ENCODE results near the gene CREBBP.

Gene CREBBP

DNA sequence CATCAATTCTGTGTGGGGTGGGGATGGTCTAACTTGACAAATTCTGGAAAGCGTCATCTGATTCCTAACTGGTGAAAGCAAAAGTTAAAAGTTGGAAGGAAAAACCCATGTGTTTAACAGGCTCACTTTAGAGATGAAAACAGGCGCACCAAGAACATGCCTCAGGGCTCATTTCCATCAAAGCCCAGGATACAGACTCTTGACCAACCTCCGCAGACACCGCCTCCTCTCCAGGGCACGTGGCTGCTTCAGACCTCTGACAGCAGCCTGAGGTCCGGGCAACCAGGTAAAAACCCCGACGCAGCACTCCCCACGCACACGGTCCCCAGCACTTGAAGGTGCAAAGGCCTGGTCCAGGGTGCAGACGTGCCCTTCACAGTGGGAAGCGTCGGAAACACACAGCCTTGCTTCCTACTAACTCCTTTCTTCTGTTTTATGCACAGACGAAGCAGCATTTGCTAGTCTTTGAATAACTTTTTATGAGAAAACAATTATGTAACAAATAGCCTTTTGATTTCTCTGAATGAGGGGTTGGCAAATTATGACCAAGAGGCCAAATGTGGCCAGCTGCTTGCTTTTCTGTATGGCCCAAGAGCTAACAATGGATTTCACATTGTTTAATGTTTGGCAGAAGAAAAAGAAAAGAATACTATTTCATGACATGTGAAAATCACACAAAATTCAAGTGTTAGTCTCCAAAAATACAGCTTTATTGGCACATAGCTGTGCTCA lies 119.0 kb downstream of the CREBBP start:
- DNase-seq: no peak

DNA sequence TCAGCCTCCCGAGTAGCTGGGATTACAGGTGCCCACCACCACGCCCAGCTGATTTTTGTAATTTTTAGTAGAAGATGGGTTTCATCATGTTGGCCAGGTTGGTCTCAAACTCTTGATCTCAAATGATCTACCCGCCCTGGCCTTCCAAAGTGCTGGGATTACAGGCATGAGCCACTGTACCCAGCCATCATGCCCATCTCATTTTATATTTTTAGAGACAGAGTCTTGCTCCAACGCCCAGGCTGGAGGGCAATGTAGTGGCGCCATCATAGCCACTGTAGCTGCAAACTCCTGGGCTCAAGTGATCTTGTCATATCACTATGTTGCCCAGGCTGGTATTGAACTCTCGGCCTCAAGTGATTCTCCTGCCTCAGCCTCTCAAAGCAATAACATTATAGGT lies 120.0 kb downstream of the CREBBP start:
- DNase-seq: no peak

DNA sequence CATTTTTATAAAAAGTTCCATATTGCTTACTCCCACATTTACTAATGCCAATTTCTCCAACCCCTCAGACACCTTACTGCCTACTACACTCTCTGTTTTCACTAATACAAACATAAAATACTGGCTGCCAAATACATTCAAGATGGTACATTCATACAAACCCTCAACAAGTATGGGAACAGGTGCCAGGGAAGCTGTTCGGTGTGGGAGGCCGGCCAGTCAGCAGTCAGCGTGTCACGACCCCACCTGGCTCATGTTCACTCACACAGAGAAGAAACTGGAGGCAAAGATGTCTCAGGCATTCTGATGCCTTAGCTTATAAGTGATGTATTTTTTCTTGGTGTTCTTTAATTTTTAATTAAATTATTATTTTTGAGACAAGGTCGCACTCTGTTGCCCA lies 120.8 kb downstream of the CREBBP start:
- no peak for DNase-seq

DNA sequence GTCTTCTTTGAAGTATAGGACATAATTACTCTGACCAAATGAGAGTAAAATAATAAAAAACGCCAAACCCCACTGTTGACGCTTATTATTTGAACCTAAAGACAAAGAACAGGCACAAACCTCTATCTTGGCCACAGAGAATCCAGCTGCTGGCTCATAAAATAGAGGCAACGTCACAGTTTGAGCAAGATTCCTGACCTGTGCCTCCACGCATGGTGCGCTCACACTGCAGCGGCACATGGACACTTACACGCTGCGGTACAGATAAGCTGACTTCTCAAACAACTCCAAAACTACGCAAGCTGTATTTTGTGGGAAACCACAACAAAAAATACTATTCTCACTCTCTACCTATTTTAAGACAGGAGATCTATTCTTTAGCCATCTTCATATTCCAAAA lies 124.4 kb downstream of the CREBBP start:
- no peak for DNase-seq

DNA sequence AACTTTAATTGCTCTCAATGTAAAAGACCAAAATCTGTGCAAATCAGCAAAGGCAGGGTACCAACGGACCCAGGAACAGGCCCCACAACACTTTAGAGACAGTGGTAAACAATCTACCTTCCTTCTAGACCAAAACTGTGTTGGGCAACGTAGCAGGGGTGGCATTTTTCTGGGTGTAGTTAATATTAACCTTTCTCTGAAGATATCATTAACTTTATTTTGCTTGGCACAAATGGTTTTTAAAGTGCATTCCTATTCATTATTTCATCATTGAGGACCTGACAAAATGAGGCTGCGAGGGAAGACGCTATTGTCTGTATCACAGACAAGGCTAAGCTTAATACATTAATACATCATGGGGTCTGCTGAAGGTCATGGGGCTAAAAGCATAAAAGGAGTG lies 125.3 kb downstream of the CREBBP start:
- DNase-seq: no peak

DNA sequence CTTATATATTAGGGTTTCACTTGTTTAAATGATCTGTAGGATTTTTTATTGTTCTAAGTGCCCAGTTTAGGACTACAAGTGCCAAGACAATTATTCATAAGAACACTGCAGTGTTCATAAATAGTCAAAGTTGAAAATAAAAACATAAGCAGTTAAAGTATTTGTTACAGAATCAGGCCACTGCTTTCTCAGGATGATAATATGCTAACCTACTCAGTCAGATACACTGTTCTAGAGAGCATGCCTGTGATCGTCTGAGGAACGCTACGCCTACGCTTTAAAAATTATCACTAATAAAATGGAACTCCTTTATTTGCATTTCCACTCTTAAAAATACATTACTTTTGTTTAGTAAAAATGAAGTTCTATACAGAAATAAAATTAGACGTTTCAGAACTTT lies 125.7 kb downstream of the CREBBP start:
- DNase-seq: no peak

DNA sequence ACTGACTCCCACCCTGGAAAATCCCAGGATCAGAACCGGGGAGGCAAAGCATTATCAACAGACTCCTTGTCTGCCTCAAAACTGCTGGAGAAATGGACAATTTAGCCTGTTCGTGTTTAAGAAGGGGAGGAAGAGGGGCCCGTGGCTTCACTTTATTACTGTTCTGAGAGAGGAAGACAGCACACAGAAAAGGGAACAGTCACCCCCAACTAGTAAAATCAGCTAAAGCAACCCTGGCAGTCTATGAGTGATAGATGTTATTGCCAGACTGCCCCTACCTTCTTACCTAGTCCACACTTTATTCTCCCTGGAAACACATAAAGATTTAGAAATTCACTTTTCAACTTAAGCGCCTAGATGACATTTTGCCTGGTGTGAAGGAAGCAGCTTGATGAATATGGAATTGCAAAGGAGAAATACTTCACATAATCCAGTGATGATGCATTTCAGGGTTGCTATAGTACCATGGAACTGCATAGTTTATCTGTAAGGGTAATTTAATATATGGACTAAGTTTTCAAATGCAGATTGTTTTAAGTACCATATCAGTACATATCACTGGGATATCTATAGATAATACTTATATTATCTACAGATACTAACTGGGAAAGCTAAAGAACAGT lies 126.3 kb downstream of the CREBBP start:
- DNase-seq: peak; percentile 45

DNA sequence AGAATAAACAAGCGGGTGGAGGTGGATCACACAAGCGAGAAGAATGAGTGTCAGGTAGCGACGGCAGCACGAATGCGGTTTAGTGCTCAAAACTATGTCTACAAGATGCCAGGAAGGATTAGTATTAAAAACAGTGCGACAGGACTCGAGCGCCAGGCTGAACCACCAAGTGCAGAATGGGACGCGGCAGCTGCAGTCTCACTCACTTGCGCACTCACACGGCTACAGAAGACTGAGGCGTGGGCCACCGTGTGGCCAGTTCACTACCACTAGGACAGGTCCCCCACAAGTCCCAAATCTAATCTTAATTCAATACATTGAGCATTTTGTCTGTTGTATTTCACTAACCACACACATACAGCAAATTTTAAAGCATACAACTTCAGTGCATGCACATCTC lies 127.5 kb downstream of the CREBBP start:
- DNase-seq: no peak

DNA sequence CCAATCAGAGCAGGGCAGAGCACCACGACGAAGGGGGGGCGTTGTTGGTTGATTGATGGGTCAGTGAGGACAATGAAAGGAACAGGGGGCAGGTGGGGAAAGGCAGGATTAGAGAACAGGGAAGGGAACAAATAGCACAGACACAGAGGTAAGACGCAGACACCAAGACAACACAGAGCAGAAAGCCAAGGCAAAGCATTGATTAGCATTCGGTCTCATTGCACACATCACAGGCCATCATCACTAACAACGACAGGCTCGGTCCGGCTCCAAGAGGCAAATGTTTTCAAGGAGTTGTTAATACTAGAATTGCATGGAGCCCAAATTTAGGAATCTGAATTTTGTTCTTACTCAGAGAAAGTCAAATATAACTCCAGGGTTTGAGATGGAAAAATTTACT lies 128.6 kb downstream of the CREBBP start:
- DNase-seq: no peak

DNA sequence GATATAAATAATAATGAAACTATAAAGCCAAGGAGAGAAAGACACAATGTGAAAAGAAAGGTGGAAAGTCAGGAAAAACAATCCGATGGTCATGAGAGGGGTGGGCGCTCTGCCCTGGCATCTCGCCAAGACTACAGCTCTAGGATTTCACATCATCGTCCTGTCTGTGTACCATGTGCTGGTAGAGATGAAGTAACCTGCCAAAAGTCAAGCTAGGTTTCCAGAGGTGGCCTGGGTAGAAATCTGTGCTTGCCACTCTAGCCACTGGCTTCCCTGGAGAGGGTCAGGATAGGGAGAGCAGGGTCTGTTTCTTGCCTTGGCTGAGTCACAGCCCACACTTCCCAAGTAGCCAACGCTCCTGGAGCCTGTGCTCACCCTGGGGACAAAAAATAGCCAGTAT lies 132.2 kb downstream of the CREBBP start:
- no peak for DNase-seq

DNA sequence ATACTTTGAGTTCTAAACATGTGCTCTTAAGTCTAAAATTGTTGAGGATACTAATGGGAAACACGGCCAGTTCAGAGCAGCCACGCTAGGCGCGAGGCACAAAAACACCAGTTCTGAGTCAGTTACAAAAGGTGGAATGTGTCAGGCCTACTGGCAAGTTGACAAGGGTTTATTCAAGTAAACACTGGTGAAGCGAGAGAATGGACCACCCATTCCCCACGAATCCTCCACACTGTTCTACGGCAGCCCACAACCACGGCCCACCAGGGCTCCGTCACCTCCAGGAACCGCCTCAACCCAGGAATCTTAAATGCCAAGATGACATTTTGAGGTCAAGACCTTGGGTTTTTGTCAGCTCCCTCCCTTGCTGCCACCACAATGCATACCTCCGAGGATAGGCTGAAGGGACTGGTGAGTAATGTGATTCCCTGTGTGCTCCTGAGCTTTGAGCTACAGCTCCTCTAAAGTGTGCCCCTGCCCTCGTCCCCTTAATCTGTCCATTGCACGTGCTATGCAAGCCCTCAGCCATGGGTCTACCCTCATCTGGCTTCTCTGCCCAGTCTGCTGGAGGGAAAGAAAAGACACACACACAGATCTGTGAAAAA lies 134.7 kb downstream of the CREBBP start:
- peak; percentile 28 for DNase-seq

DNA sequence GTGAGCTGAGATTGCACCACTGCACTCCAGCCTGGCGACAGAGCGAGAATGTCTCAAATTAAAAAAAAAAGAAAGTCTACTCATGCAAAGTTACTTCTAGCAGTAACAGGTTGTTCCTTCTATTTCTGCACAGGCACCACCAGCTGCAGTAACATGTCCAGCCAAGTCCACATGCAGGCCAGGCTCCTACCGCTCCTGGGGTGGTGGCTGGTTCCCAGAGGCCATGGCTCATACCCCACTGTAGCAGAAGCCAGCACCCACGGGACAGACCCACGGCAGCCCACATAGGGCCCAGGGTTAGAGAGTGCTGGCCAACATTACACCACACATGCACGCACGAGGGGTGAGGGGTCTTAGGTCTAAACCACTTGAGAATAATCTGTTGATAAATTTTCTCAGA lies 136.5 kb downstream of the CREBBP start:
- DNase-seq: no peak

DNA sequence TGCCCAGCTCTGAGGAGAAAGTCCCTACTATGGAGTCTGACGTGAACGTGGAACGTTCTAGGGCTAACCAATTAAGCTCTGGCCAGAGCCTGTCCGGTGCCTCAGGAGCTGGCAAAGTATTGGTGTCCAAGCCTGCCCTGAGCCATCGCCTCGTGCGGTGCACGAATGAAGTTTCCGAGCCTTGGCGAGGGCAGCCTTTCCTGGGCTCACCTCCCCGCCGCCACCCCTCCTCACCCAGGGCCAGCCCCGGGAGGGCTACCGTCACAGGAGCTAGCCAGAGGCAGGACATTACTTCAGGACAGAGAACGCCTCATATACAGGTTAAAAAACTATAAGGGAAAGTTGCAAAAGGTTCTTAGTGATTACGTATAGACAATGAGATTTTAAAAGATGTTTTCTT lies 139.6 kb downstream of the CREBBP start:
- DNase-seq: no peak

DNA sequence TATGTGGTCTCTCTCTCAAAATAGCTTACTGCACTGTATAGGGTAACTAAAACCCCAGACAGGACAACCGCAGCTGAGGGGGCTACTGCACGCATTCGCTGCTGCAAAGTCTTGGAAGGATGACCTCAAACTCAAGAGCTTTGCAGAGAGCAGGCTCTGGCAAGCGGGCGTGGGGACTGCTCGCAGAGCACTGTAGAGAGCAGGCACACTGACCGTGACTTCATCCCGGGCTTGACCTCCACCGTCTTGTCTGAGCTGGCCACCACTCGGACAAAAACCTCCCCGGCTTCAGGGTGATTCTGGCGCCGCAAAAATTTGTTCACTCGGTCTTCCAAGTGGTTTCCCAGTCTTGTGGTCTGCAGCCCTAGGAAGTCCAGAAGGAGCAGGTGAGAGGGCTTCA lies 140.3 kb downstream of the CREBBP start:
- DNase-seq: no peak

DNA sequence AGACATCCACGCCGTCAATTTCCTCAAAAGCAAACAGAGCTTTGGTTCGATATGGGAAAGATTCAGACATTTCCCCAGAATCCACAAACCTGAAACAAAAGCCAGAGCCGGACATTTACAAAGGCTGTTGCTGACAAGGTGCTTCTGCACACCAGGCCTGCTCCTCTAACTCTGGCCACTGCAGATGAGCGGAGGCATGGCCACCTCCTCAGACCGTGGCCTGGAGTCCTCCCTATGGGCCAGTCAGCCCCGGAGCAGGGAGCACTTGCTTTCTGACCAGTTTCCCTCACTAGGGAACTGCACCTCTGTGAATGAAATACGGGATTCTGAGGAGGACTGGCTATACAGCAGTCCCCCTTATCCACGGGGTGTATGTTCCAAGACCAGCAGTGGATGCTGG lies 140.9 kb downstream of the CREBBP start:
- DNase-seq: no peak

DNA sequence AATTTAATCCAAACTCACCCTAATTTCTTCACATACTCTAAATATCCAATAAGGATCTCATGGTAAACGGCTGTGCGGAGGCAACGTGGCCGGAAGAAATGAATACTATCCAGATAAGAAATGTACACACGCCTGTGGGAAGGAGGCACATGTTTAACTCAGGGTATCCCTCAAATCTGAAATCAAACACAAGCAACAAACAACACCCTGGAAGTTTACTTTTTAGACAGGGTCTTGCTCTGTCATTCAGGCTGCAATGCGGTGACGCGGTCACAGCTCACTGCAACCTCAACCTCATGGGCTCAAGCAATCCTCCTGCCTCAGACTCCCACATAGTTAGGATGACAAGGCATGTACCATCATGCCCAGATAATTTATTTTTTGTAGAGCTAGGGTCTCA lies 142.0 kb downstream of the CREBBP start:
- DNase-seq: no peak

DNA sequence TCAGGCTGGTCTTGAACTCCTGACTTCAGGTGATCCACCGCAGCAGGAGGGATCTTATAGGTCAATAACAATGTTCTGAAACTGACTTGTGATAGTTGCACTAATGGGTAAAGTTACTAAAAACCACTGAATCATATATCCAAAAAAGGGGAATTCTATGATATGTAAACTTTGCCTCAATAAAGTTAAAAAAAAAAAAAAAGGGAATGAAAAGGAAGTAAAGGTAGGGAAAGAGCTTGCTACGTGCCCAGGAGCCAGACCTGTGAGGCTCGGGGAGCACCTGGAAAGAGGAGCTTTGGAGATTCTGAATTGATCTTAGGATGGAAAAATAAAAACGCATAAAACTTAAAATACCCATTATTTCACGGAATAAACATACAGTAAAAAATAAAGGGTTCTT lies 142.4 kb downstream of the CREBBP start:
- DNase-seq: no peak

DNA sequence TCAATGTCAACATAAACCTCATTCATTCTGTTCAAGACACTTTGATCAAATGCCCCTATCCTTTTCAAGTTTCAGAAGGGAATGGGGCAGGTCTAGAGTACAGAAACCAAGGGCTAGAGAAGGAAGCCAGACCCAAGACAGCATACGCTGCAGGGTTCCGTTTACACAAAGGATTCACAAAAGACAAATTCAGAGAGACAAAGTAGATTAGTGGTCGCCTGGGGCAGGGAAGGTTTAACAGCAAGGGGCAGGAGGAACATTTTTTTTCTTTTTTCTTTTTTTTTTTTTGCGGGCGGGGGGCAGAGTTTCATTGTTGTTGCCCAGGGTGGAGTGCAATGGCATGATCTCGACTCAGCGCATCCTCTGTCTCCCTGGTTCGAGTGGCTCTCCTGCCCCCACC lies 143.3 kb downstream of the CREBBP start:
- DNase-seq: no peak

DNA sequence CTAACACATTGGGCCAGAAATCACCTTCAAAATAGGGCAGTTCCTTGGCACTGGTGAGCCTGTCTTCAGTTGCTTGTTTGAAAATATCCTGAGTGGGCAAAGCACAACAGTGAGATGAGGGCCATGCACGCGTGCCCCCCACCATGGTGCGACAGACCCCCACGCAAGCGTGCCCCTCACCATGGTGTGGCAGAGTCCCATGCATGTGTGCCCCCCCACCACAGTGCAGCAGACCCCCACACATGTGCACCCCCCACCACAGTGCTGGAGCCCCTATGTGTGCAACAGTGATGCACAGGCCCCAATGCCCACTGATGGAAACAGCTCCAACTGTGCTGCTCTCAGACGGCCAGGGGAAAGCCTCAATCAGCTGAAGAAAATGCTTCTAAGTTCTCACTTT lies 144.4 kb downstream of the CREBBP start:
- DNase-seq: no peak

DNA sequence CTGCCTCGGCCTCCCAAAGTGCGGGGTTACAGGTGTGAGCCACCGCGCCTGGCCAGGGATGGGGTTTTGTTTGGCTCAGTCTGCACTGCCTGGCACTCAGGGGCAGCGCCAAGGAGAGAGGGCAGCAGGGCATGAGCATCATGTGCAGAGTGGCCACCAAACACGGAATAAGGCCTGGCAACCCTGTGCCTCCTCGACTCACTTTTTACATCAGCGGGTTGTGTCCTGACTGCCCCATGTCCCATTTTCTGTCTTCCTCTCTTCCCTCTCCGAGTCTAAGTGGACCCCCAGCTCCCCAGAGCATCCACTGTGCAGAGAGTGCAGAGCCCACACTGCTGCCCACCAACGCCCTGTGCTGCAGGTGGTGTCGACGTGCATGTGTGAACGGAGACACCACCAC lies 145.0 kb downstream of the CREBBP start:
- no peak for DNase-seq

DNA sequence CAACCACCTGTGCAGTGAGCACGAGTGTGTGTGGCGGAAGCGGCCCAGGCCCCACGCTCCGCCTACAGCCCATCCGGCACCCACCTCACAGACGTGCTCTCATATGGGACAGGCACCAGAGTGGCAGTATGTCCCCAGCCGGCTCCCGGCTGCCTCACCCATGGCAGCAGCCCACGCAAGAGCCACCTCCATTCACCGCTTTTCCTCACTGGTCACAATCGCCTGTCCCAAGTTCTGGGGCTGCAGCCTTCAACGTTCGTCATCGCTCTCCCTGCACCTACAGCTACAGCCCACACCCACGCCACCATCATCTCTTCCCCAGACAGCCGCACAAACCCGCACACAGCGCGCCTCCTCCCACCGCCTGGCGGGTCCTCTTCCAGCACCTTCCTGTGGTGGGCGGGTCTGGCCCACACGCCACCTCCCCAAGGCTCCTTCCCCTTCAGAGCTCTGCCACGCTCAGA lies 145.7 kb downstream of the CREBBP start:
- DNase-seq: no peak

DNA sequence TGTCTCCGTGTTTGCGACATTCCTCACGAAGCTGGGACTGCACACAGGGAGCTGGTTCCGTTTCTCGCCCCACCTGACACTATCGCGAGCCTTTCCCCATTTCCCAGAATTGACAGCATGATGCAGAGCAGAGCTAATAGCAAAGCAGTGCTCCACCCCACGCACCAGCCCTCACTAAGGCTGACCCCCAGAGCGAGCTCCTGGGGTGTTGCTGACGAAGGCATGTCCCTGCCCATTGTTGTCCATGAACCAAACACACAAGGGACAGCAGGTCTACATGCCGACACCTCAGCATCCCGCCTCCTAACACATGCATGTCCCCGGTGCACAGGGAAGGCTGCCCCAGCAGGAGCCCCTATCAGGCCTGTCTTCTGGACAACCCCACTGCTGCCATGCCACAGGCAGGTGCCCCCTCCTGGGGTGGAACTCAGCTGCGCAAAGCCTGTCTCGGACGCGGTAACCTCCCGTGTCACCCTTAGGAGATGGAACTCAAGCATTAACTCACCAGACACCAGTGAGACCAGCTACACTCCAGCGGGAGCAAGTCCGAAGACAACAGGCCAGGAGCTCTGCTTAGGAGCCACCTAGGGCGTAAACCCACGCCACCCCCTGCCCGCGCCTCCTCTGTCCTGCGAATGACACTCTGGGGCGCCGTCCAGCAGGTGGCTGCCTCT lies 146.3 kb downstream of the CREBBP start:
- no peak for DNase-seq

DNA sequence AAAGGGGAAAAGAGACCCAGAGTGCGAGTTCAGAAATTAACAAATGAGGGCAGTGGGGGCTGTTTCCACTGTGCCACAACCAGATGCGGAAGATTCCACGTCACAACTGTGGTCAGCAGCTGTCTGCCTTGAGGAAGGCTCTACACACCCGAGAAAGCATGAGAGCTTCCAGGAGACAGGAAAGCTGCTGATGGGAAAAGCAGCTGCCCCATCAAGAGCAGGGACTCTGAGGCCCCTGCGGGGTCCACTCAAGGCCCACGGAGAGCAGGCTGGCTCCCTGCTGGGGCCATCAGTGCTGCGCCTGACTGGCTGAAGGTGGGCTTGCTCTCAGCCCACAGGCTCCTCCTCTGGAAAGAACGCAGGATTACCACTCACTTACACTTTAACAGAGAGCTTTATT lies 148.3 kb downstream of the CREBBP start:
- no peak for DNase-seq

Data from HCEC 1CT (cell line).